T-helper 1 cell treated with Interleukin-12 subunit alpha and Interleukin-12 subunit beta and Interleukin-4 antibody, amounts not matched to agents 30 ng/mL and 1 ng/mL, for 36 hours (primary cell): ENCODE data around the gene PNMT. TPM values are rescaled to one million over a fixed set of nuclear protein-coding genes. Genes with fewer than 3 reads are reported as not detected.

ENCODE experiments used
- intact Hi-C: fragments of 100-400 bp; cut with micrococcal nuclease; formaldehyde crosslinking; loops from one replicate; pipeline ENCODE4 v1.15.1; 2024
- total RNA-seq: library from RNA; stranded (reverse); gene quantifications from 2 replicates; pipeline ENCODE4 v1.2.3, GENCODE V29; 2022

Gene PNMT
- total RNA-seq, 1 donor from 2014 or later = not detected

GRCh38 chr17:39632153-39632941 lies 35.9 kb upstream of the PNMT start:
- intact Hi-C loops = no loop called here

- intact Hi-C loops = loop anchor here (1.0 kb wide), 1 partner anchor 11 kb away; no protein-coding TSS in a partner anchor
Observed at GRCh38 chr17:39633570-39634183, 34.6 kb upstream of the PNMT start.

- intact Hi-C loops = loop anchor here (1.0 kb wide), 1 partner anchor 12 kb away; no protein-coding TSS in a partner anchor
Observed at GRCh38 chr17:39634384-39634871, 33.8 kb upstream of the PNMT start.

- intact Hi-C loops = no loop called here
Observed at GRCh38 chr17:39635614-39636176, 32.6 kb upstream of the PNMT start.

- intact Hi-C loops = no loop called here
Observed at GRCh38 chr17:39636587-39636926, 31.7 kb upstream of the PNMT start.

- intact Hi-C loops = loop anchor here (1.0 kb wide), 8 partner anchors 51 to 343 kb away; partner anchors contain the start of genes CDK12, IKZF3, LRRC3C and MIEN1
Observed at GRCh38 chr17:39636927-39637736, 31.1 kb upstream of the PNMT start, which contains the start of gene STARD3. STARD3 (plus strand) TSS chr17:39637144; CDS start chr17:39653532, 16,388 bp downstream.

- intact Hi-C loops = no loop called here
Observed at GRCh38 chr17:39638317-39638716, 29.9 kb upstream of the PNMT start.

GRCh38 chr17:39639043-39639442 lies 29.2 kb upstream of the PNMT start:
- intact Hi-C loops = no loop called here

- intact Hi-C loops = no loop called here
Observed at GRCh38 chr17:39639566-39640458, 28.4 kb upstream of the PNMT start.

- intact Hi-C loops = no loop called here
Observed at GRCh38 chr17:39640591-39641031, 27.6 kb upstream of the PNMT start.

GRCh38 chr17:39641097-39641496 lies 27.2 kb upstream of the PNMT start:
- intact Hi-C loops = no loop called here

- intact Hi-C loops = no loop called here
Observed at GRCh38 chr17:39641883-39642282, 26.4 kb upstream of the PNMT start.

GRCh38 chr17:39642291-39643074 lies 25.8 kb upstream of the PNMT start:
- intact Hi-C loops = no loop called here

GRCh38 chr17:39643271-39643670 lies 25.0 kb upstream of the PNMT start:
- intact Hi-C loops = no loop called here

GRCh38 chr17:39647256-39647655 lies 21.0 kb upstream of the PNMT start:
- intact Hi-C loops = no loop called here

- intact Hi-C loops = no loop called here
Observed at GRCh38 chr17:39648616-39649366, 19.5 kb upstream of the PNMT start.

- intact Hi-C loops = no loop called here
Observed at GRCh38 chr17:39650121-39650579, 18.1 kb upstream of the PNMT start.

- intact Hi-C loops = no loop called here
Observed at GRCh38 chr17:39651923-39652586, 16.2 kb upstream of the PNMT start.
